Lower leg skin (tissue), 4 donors: ENCODE data around the gene KCNJ10. TPM values are rescaled to one million over a fixed set of nuclear protein-coding genes. Genes with fewer than 3 reads are reported as not detected.
"Not testable (repeated sequence)": the region's sequence is repeated elsewhere in the genome, so short reads cannot be mapped to it uniquely, and the experiment has no call there.

Experiments
- DNase-seq, 2 donors: peaks; one replicate each; pipeline ENCODE4 v3.0.0-alpha.2; 2019; ENCODE audit warnings: low spot score in 2 of 2
- H3K4me3 ChIP-seq: fragments of 200-600 bp; sonication (generic); 2 replicates; pipeline ENCODE4 v1.5.1; 2017; ENCODE audit warnings: mild to moderate bottlenecking, low read depth; ENCODE audit not compliant: poor library complexity, severe bottlenecking
- CTCF ChIP-seq, 3 donors: fragments of 450-650 bp; IDR thresholded peaks; one replicate each; pipeline ENCODE4 v1.5.1; 2016; ENCODE audit warnings: antibody characterized with exemption in 3 of 3, mild to moderate bottlenecking in 3 of 3, moderate library complexity in 2 of 3
- POLR2A ChIP-seq, 2 donors: fragments of 450-650 bp; IDR thresholded peaks; one replicate each; pipeline ENCODE4 v1.6.1; 2016 to 2017; ENCODE audit warnings: antibody characterized with exemption in 2 of 2, mild to moderate bottlenecking in 1 of 2, moderate library complexity in 1 of 2
- WGBS, 2 donors: methylation state at CpG; one replicate each; pipeline ENCODE4 v1.1.5; 2018; 5-methylcytosine and 5-hydroxymethylcytosine counted together
- intact Hi-C: fragments of 100-400 bp; cut with DNase I; formaldehyde crosslinking; loops from one replicate; pipeline ENCODE4 v1.15.0; 2023; ENCODE audit warnings: low total_unique reads
- total RNA-seq, 4 donors: library from RNA; depleted of rRNA; stranded (reverse); fragments of >200 nt; gene quantifications; one replicate each; pipeline ENCODE4 v1.1.0, GENCODE V29; 2016

The KCNJ10 gene
- total RNA-seq, 4 donors from 2014 or later: not detected

- TF ChIP-seq POLR2A (IDR thresholded peaks at IDR 0.05) (no peak), CTCF (IDR thresholded peaks at IDR 0.05) (no peak)
- intact Hi-C loops: no loop called here
- no peak for DNase-seq
- WGBS, 2 donors: 75 to 92% methylated on average over 1 of the region's 1 CpG
- H3K4me3 ChIP-seq: no peak overlapping the region
Observed at GRCh38 chr1:160050619-160051018, 19.3 kb downstream of the KCNJ10 start.

- WGBS, 2 donors: 57 to 58% methylated on average over 2 of the region's 2 CpGs
- H3K4me3 ChIP-seq, intact Hi-C loops, DNase-seq: not testable (repeated sequence)
Observed at GRCh38 chr1:160050182-160050581, 19.8 kb downstream of the KCNJ10 start.

- TF ChIP-seq CTCF (IDR thresholded peaks at IDR 0.05) (no peak), POLR2A (IDR thresholded peaks at IDR 0.05) (no peak)
- 87 to 95% methylated on average over 3 of the region's 3 CpGs for WGBS, 2 donors
- intact Hi-C loops: no loop called here
- no peak for DNase-seq
- H3K4me3 ChIP-seq: no peak overlapping the region
Observed at GRCh38 chr1:160049101-160049500, 20.9 kb downstream of the KCNJ10 start.

GRCh38 chr1:160048335-160048734 is 21.6 kb downstream of the KCNJ10 start:
- no peak for TF ChIP-seq CTCF (IDR thresholded peaks at IDR 0.05)
- TF ChIP-seq POLR2A (IDR thresholded peaks at IDR 0.05): no peak
- H3K4me3 ChIP-seq: no peak overlapping the region
- intact Hi-C loops: no loop called here
- no peak for DNase-seq

- DNase-seq: no peak
- intact Hi-C loops: no loop called here
- H3K4me3 ChIP-seq: no peak overlapping the region
- no peak for TF ChIP-seq POLR2A (IDR thresholded peaks at IDR 0.05)
- no peak for TF ChIP-seq CTCF (IDR thresholded peaks at IDR 0.05)
- 83 to 91% methylated on average over 9 of the region's 9 CpGs for WGBS, 2 donors
Observed at GRCh38 chr1:160047111-160047991, 22.6 kb downstream of the KCNJ10 start.

GRCh38 chr1:160046494-160047110 is 23.4 kb downstream of the KCNJ10 start:
- peak in 1 of 2 donors; percentile 40 for DNase-seq
- intact Hi-C loops: no loop called here
- 5 to 8% methylated on average over 11 of the region's 11 CpGs for WGBS, 2 donors
- H3K4me3 ChIP-seq: no peak overlapping the region
- TF ChIP-seq CTCF (IDR thresholded peaks at IDR 0.05) (no peak), POLR2A (IDR thresholded peaks at IDR 0.05) (no peak)
